Measurements from ENCODE around the gene CUBN.

The CUBN gene

DNA sequence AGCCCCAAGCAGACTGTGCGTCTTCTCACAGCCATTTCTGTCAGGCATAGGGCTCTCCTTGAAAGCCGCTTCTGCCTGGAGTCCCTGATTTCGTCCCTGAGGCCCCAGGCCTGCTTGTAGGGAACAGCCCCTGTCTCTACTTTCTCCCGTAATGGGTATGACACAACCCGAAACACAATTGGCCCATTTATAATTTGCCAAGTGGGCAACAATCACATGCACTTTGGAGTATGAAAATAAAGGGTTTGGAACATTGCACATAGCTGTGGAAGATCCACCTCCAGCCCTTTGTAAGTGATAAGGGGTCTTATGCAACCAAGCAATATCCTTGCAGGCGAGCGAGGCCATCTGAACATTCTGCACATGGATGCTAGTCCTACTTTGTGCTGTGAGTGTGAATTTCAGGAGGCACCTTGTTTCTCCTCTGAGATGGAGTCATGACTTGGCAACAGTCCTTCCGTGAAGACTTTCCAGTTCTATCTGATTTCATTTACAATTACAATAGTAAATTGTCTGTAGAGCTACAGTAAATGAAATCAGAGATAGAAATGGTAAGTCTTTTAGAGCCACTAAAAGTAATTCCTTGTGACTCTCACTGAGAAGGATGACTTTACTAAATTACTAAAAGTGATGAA lies 141.5 kb downstream of the CUBN start:
- TF ChIP-seq, protein P1, sequence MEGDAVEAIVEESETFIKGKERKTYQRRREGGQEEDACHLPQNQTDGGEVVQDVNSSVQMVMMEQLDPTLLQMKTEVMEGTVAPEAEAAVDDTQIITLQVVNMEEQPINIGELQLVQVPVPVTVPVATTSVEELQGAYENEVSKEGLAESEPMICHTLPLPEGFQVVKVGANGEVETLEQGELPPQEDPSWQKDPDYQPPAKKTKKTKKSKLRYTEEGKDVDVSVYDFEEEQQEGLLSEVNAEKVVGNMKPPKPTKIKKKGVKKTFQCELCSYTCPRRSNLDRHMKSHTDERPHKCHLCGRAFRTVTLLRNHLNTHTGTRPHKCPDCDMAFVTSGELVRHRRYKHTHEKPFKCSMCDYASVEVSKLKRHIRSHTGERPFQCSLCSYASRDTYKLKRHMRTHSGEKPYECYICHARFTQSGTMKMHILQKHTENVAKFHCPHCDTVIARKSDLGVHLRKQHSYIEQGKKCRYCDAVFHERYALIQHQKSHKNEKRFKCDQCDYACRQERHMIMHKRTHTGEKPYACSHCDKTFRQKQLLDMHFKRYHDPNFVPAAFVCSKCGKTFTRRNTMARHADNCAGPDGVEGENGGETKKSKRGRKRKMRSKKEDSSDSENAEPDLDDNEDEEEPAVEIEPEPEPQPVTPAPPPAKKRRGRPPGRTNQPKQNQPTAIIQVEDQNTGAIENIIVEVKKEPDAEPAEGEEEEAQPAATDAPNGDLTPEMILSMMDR (IDR thresholded peaks at IDR 0.05; ENCODE audit: insufficient read depth, low read depth, low read length, missing control alignments), result no peak
- no peak for DNase-seq (ENCODE audit: low read depth)
- no peak overlapping the region for H3K4me3 ChIP-seq (ENCODE audit: low read depth, low read length)

DNA sequence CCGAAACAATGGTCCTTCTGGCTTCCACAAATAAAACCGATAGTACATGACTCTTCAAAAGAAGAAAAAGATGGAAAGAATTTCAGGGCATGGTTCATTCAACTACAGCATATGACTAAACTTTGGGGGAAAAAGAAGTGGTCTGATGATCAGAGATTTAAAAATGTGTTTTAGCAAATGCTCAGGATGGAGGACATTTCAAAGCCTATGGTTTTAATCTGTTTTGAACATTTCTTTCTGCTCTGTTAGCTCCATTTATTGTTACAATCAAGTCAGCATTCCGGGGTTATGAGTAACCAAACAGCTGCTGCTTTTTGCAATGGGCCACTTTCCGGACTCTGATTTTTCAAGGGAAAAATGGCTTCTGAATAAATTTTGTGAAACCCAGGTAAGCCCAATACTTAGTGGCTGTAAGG lies 142.4 kb downstream of the CUBN start:
- no peak overlapping the region for H3K4me3 ChIP-seq (ENCODE audit: low read depth, low read length)
- TF ChIP-seq, protein P1 (IDR thresholded peaks at IDR 0.05; ENCODE audit: insufficient read depth, low read depth, low read length, missing control alignments), result no peak
- DNase-seq (ENCODE audit: low read depth), result no peak

DNA sequence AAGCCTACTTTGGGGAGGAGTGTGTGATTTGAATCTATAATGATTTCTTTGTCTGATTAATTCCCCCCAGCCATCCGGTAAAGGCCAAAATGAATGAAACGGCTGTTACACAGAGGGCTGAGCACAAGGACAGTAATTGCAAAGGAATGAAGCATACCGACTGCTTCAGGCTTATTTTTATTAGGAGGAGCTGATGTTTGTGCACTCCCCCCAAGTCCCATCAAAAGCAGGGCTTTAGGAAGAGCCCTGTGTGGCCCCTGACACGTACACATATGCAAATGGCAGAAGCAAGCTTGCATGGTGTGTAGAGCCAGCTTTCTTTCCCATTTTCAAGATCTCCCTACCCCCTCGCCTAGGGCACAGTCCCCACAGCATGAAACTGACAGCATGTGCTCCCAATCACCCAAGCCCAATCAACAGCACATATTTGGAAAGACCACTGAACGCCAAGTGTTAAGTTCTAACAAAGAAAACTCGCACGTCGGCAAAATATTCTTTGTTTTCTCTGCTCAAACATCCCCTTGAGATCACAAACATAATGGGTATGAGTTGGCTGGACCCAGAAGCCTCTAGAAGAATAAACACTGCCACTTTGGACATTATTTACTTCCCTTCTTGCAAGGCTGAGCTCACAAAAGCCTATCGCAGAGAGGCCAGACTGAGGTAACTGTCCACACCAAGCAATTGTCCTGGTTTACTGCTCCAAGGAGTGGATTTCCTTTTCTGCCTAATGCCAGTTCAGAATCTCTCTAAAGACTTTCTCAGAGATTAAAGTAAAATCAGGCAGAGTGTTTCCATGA lies 143.0 kb downstream of the CUBN start:
- no peak for DNase-seq (ENCODE audit: low read depth)
- TF ChIP-seq, protein P1 (IDR thresholded peaks at IDR 0.05; ENCODE audit: insufficient read depth, low read depth, low read length, missing control alignments), result no peak
- H3K4me3 ChIP-seq (ENCODE audit: low read depth, low read length), result no peak overlapping the region

DNA sequence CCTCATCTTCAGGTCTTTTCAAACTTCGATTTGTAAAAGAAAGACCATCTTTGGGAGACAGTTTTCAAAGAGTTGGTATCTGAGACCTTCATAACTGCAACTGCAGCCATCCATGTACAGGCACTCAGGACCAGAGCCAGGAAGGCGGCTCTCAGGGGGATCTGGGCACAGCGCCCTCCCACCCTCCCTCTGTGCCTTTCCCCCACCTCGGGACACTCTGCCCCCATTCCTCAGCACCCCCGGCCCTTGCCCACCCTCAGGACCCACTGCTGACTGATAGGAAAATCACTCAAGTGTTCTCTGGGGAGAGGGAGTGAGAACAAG lies 143.6 kb downstream of the CUBN start:
- no peak overlapping the region for H3K4me3 ChIP-seq (ENCODE audit: low read depth, low read length)
- no peak for DNase-seq (ENCODE audit: low read depth)
- TF ChIP-seq, protein P1 (IDR thresholded peaks at IDR 0.05; ENCODE audit: insufficient read depth, low read depth, low read length, missing control alignments), result no peak

DNA sequence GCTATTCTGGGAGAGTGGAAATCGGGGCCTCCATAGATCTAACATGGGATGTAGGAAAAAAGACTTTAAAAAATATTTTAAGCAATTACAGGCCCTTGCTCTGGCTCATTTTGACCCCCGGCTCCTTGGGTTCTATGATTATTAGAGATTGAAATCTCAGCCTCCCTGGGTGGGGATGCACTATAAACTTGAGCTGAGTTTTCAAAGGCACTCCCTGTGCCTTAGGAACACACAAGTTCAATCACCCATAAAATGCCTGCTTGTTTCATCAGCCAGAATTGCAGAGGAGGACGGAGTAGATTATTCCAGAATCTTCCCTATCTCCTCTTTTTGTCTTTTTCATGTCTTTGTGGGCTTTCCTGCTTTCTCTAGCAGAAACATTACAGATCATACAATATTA lies 145.4 kb downstream of the CUBN start:
- DNase-seq (ENCODE audit: low read depth), result no peak
- no peak overlapping the region for H3K4me3 ChIP-seq (ENCODE audit: low read depth, low read length)
- TF ChIP-seq, protein P1 (IDR thresholded peaks at IDR 0.05; ENCODE audit: insufficient read depth, low read depth, low read length, missing control alignments), result no peak

DNA sequence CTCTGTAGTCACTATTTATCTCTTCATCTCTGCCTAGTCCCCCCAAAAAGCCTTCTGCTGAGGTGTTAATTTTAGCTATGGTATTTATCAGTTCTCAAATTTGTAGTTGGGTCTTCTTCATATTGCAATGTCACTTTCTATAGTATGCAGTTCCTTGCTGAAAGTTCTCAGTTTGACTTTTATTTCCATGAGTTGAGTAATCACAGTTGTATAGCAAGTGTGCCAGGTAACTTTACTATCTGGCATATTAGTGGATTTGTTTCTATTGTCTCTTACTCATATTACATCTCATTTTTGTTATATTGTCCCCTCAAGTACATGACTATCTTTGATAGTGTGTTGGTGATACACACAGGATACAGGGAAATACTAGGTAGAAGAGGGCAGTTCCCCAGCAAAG lies 152.8 kb downstream of the CUBN start:
- no peak overlapping the region for H3K4me3 ChIP-seq (ENCODE audit: low read depth, low read length)
- no peak for DNase-seq (ENCODE audit: low read depth)
- TF ChIP-seq, protein P1 (IDR thresholded peaks at IDR 0.05; ENCODE audit: insufficient read depth, low read depth, low read length, missing control alignments), result no peak
